ENCODE results near the gene RAP1GAP2. TPM values are rescaled to one million over a fixed set of nuclear protein-coding genes. Genes with fewer than 3 reads are reported as not detected.
"Not testable (repeated sequence)": the region's sequence is repeated elsewhere in the genome, so short reads cannot be mapped to it uniquely, and the experiment has no call there.

RAP1GAP2 gene
- polyA plus RNA-seq, 3 donors = 20.7 to 31.8 (median 25.1) TPM

DNA sequence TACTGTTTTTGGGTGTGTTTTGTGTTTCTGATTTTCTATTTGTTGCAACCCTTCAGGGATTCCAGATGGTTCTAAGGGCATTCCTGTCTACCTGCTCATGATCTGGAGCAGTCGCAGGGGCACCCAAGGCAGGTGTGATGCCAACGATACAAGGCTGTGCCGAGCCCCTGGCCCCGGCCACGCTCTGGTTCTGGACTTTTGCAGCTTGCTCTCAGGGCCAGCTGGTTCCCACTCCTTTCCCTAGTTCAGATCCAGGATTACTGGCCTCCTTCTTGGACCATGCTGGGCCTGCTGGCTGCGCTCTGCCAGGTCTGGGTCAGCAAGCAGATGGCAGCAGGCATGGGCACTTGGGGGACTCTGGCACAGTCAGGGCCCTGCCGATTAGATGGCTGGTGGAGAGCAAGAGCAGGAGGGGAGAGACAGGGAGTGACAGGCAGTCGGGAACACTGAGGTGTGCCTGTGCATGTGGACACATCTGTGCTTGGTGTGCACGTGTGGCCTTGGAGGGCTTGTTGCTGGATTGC, 15.2 kb upstream of the RAP1GAP2 start:
- no peak for DNase-seq (ENCODE audit: extremely low read depth in 1 of 11, low read depth in 9 of 11, low spot score in 4 of 11)

DNA sequence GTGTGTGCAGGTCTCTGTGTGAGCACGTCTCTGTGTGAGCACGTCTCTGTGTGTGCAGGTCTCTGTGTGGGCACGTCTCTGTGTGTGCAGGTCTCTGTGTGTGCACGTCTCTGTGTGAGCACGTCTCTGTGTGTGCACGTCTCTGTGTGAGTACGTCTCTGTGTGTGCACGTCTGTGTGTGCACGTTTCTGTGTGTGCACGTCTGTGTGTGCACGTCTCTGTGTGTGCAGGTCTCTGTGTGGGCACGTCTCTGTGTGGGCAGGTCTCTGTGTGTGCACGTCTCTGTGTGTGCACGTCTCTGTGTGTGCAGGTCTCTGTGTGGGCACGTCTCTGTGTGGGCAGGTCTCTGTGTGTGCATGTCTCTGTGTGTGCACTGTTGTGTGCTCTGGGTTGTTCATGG, 14.6 kb upstream of the RAP1GAP2 start:
- not testable (repeated sequence) for DNase-seq (ENCODE audit: extremely low read depth in 1 of 11, low read depth in 9 of 11, low spot score in 4 of 11)

DNA sequence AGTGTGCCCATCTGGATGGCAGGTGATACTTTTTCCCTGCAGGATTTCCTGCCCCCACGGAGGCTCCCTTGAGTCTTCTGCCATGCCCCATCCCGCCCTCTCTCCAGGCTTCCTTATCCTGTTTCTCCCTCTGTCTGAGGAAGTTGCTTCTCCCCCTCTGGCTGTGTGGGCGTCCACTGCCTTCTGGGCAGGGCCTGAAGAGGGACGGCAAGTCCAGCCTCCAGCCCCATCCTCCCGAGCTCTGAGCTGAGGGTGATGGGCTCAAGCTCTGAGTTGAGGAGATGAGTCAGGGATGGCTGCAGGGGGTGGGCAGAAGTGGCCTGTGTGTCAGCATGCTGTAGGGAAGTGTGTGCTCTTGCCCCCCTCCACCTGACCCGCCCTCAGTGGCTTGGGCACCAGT, 14.2 kb upstream of the RAP1GAP2 start:
- DNase-seq (ENCODE audit: extremely low read depth in 1 of 11, low read depth in 9 of 11, low spot score in 4 of 11) = no peak

DNA sequence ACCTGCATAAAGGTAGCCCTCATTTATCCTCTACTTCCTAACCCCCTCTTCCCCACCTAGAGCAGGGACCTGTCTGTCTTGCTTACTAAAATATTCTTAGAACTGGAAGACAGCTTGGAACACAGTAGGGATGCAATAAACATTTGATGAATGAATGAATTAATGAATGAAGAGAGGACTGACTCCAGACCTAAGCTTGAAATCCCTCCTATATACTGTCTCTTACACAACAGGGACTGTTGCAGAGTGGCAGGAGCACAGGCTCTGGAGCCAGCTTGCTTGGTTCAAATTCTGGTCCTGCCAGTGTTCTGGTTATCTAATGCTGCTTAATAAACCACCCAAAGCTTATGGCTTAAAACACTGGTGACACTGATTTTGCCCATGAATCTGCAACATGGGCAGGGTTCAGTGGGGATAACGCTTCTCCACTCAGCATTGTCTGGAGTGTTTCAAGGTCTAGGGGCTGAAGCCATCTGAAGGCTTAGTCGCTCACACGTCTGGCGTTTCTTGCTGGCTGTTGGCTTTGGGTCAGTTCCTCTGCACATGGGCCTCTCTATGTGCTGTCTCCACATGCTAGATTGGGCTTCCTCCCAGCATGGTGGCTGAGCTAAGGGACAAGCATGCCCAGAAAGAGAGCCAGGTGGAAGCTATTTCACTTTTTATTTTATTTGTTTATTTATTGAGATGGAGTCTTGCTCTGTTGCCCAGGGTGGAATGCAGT, 12.8 kb upstream of the RAP1GAP2 start:
- no peak for DNase-seq (ENCODE audit: extremely low read depth in 1 of 11, low read depth in 9 of 11, low spot score in 4 of 11)

DNA sequence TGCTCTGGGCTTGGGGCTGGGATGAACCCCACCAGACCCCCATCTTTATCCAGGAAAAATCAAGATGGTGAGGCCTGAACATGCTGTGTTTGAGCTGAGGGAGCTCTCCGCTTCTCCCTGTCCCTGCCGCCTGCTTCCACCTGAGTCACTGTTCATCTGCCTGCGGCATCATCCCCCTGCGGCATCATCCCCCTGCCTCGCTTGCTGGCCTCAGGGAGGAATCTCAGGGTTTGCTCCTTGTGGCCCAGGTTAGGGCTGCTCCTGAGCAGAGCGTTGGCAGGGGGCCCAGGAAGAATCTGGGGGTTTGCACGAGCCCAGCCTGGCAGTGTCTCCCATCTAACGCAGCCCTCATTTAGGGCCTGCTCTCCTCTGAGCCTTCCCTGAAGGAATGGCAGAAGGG, 11.4 kb upstream of the RAP1GAP2 start:
- no peak for DNase-seq (ENCODE audit: extremely low read depth in 1 of 11, low read depth in 9 of 11, low spot score in 4 of 11)

DNA sequence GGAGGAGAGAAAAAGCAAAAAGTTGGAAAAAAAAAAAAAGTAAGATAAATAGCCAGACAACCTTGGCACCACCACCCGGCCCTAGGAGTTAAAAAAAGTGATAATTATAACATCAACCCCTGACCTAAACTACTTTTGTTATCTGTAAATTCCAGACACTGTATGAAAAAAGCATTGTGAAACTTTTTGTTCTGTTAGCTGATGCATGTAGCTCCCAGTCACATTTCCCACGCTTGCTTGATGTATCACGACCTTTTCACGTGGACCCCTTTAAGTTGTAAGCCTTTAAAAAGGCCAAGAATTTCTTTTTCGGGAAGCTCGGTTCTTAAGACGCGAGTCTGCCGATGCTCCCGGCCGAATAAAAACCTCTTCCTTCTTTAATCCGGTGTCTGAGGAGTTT, 10.9 kb upstream of the RAP1GAP2 start:
- not testable (repeated sequence) for DNase-seq (ENCODE audit: extremely low read depth in 1 of 11, low read depth in 9 of 11, low spot score in 4 of 11)

- DNase-seq (ENCODE audit: extremely low read depth in 1 of 11, low read depth in 9 of 11, low spot score in 4 of 11) = peak; percentile 70 to 89 (median 82)
Observed at GRCh38 chr17:2786176-2786881, 9.9 kb upstream of the RAP1GAP2 start.

- DNase-seq (ENCODE audit: extremely low read depth in 1 of 11, low read depth in 9 of 11, low spot score in 4 of 11) = no peak
Observed at GRCh38 chr17:2789700-2790099, 6.5 kb upstream of the RAP1GAP2 start.

DNA sequence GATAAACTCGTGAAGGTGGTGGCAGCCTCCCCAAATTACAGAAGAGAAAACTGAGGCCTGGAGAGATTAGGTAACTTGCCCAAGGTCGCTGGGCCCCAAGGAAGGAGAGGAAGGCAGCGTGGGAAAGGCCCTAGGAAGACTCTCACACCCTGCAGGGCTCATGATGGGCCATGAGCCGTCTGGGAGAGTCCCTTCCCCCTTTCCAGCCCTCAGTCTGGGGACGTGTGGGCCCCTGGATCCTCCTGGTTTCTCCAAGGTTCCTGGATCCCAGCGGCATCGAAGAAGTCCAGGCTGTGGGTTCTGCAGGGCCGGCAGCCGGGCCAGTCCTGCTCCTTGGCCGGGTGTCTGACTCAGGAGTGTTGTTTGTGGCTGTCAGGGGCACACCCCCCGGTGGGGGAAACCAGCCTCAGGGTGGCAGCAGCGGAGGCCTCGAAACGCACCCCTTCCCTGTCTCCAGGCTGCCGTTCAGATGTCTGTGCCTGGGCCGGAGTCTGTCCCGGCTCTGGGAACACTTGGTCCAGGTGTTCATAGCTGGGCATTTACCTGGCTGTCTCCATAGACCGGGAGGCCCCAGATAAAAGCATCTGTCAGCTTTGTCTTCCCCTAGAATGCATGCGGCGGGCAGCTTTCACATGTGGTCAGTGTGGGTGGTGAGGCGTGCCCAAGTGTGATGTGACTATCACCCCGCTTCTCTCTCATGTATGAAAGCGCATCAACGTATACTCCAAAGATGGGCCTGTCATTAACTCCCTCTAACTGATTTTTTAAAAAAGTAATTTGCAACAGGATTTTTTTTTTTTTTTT, 3.7 kb upstream of the RAP1GAP2 start:
- no peak for DNase-seq (ENCODE audit: extremely low read depth in 1 of 11, low read depth in 9 of 11, low spot score in 4 of 11)

- DNase-seq (ENCODE audit: extremely low read depth in 1 of 11, low read depth in 9 of 11, low spot score in 4 of 11) = no peak
Observed at GRCh38 chr17:2794111-2794803, 2.0 kb upstream of the RAP1GAP2 start.

DNA sequence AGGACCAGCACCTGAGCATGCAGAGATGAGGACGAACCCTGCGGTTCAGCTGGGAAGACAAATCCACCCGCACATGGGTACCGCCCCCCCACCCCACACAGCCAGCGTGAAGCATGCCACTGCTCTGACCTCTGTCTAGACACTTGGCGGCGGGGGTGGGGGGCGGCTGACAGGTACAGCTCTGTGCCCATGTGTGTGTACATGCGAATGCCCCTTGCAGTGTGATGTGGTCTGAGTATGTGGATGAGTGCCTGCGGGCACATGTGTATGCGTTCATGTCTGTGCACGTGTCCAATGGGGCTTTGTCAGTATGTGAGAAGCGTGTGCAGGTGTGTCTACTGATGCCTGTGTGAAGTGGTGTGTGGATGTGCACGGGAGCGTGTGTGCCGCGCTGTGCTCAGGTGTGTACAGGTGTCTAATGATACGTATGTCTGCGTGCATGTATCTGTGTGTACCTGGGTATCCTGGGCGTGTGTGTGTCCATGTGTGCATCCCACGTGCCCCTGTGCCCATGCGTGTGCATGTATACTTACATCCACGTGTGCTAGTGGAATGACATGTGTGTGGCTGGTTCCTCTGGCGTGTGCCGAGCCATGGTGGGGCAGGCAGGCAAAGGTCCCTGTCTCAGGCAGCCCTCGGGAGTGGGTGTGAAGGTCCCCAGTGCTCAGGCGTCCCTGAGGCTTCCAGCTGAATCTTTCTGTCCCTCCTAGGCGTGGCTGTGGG, 636 bp upstream of the RAP1GAP2 start:
- DNase-seq (ENCODE audit: extremely low read depth in 1 of 11, low read depth in 9 of 11, low spot score in 4 of 11) = no peak

GRCh38 chr17:2797226-2797625, 988 bp downstream of the RAP1GAP2 start:
- DNase-seq (ENCODE audit: extremely low read depth in 1 of 11, low read depth in 9 of 11, low spot score in 4 of 11) = no peak

- DNase-seq (ENCODE audit: extremely low read depth in 1 of 11, low read depth in 9 of 11, low spot score in 4 of 11) = no peak
Observed at GRCh38 chr17:2797637-2798036, 1.4 kb downstream of the RAP1GAP2 start.

DNA sequence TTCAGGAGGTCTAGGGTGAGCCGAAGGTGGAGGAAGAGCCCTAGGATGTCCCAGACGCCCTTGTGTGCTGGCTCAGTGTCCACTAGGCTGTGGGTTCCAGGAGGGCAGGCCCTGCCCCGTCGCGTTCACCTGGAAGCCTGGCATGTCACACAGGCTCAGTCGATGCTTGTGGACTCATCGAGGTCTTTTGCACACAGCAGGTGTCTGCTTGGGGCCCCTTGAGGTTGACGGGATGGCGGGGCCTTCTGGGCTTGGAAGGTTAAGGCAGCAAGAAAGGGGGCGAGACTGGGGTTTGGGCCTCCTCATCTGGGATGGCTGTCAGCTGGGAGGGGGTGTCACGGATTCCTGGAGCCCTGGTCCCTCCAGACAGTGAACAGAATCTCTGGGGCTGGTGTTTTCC, 1.9 kb downstream of the RAP1GAP2 start:
- DNase-seq (ENCODE audit: extremely low read depth in 1 of 11, low read depth in 9 of 11, low spot score in 4 of 11) = no peak

GRCh38 chr17:2798678-2799077, 2.4 kb downstream of the RAP1GAP2 start:
- no peak for DNase-seq (ENCODE audit: extremely low read depth in 1 of 11, low read depth in 9 of 11, low spot score in 4 of 11)

DNA sequence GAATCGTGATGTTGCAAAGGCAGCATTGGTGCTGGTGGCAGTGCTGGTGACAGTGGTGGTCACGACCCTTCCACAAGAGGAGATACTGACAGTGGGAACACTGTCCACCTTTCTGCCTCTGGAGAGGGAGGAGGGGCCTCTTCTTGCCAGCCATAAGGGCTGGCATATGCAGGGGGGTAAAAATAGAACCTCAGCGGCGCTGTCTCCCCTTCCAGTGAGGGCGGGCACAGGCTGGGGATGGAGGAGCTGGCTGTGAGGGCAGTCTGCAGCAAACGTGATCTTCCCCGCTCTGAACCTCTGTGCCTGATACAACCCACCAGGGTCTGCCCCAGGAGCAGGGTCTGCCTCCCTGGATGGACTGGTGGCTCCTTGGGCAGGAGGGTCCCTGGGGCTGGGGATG, 3.4 kb downstream of the RAP1GAP2 start:
- no peak for DNase-seq (ENCODE audit: extremely low read depth in 1 of 11, low read depth in 9 of 11, low spot score in 4 of 11)

DNA sequence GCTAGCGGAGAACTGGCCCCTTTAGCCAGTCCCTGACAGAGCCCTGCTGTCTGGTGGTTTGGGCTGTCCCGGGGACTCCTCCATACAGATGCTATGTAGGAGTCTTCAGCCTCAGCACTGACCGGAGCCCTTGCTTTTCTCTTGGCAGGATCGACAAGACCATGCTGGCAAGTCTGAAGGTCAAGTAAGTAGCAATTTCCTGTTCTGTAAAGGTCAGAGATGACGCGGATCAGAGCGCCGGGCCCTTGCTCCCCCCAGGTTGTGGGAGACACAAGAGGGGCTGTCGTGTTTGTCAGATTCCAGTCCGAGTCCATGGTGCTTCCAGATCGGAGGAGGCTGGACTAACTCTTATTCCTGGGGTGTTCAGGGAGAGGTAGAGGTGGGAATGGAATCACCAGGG, 4.1 kb downstream of the RAP1GAP2 start:
- no peak for DNase-seq (ENCODE audit: extremely low read depth in 1 of 11, low read depth in 9 of 11, low spot score in 4 of 11)

GRCh38 chr17:2801841-2802240, 5.6 kb downstream of the RAP1GAP2 start:
- no peak for DNase-seq (ENCODE audit: extremely low read depth in 1 of 11, low read depth in 9 of 11, low spot score in 4 of 11)

GRCh38 chr17:2802574-2802973, 6.3 kb downstream of the RAP1GAP2 start:
- no peak for DNase-seq (ENCODE audit: extremely low read depth in 1 of 11, low read depth in 9 of 11, low spot score in 4 of 11)
